ENCODE measurements around the gene TBL1X.

- TF ChIP-seq CTCF (IDR thresholded peaks at IDR 0.05; ENCODE audit: low read depth, low read length): no peak
- TF ChIP-seq EZH2phosphoT487 (IDR thresholded peaks at IDR 0.05; ENCODE audit: low read depth): no peak
Measured at GRCh38 chrX:9687899-9688298, 223.0 kb downstream of the TBL1X start.
